HG03196 (cell line): ENCODE measurements around the gene CDKAL1.
"Not testable (repeated sequence)": the region's sequence is repeated elsewhere in the genome, so short reads cannot be mapped to it uniquely, and the experiment has no call there.

Experiments used
- ATAC-seq: cut with Tn5 transposase; IDR thresholded peaks from one replicate; pipeline ENCODE4 v1.9.1; 2021; ENCODE audit not compliant: unreplicated experiment

The CDKAL1 gene

DNA sequence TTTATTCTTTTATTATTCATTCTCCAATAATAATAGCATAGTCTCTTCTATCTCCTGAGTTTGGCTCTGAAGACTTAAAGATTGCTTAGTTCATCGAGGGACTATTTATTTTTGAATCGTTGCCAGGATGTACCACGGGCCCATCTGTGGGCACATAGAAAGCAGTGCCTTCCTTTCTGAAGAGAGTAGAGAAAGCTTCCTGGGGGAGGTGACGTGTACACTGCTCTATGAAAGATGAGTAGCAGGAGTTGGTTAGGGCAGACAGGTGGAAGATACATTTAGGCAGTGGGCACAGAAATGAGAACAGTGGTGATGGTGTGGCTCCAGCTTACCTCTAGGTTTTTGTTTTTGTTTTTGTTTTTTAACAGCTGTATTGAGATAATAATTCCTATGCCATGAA is 98.4 kb downstream of the CDKAL1 start:
- no peak for ATAC-seq

DNA sequence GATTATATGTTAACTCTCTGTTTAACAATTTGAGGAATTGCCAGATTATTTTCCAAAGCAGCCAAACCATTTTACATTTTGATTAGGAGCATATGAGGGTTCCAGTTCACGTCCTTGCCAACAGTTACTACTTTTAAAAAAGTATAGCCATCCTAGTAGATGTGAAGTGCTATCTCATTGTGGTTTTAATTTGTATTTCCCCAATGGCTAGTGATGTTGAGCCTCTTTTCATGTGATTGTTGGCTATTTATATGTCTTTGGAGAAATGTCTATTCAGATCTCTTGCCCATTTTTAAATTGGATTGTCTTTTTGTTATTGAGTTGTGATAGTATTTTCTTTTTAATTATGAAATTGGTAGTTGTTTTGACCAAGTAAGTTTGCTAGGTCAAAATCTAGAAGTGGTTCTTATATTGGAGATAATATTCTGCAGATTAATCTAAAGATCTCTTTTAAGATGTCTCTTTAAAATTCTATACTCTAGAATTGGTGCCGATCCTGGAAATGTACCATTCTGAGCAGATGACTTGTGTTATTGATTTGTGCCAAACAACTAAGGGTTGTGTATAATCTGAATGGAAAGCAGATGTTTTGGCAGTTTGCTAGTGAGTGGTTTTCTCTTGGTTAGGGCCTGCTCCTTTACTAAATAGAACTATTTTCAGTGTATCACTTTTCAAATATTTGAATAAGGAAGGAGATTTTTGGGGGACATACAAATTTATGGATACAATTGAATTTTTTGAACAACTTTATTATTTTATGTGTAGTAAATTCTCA is 99.5 kb downstream of the CDKAL1 start:
- ATAC-seq: no peak

DNA sequence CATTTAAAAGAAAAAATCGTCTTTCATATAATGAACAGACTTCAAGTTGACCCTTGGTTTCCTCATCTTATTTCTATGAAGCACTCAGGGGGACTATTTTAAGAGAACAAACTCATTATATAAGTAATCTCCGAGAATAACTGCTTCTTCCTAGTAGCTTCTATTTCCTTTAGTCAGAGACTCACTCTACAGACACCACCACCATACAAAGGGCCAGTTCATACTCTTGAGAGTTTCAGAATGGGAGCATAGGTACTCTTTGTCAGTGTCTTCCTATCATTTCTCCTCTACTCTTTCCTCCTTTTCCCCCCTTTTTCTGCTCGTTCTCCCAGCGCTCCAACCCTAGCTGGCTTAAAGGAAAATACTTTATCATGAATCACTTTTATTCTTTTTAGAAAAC is 104.9 kb downstream of the CDKAL1 start:
- ATAC-seq: no peak

DNA sequence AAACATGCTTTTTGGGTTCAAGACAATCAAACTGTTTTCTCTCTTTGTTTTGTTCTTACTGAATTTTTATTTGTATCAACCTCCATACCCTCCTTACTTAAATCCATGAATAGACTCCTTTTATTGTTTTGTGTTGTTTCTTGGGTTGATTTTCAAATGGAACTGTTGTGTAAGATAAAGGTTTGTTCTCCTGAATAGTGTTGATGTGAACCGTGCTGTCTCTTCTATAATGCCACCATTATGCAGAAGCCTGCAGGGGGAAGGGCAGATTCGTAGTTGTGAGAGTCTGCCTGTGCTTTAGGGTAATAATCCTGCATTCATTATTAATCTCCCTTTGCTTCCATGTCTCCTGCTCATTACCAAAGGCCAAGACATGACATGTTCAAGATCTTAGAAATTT is 105.9 kb downstream of the CDKAL1 start:
- no peak for ATAC-seq

DNA sequence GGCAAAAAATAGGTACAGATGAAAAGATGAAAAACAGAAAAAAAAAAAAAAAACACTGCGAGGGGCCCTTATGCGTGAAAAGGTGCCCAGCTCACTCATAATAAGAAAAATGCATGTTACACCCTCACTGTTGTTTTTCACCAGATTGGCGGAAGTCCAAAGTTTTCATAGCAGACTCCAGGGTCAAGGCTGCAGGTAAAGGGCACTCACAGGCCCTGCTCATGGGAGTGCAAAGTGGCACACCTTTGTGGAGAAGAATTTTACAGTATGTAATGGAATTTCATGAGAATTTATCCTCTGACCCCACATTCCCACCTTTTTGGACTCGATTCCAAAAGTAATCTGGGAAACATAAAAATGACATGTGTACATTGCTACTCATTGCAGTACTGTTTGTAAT is 108.2 kb downstream of the CDKAL1 start:
- no peak for ATAC-seq

DNA sequence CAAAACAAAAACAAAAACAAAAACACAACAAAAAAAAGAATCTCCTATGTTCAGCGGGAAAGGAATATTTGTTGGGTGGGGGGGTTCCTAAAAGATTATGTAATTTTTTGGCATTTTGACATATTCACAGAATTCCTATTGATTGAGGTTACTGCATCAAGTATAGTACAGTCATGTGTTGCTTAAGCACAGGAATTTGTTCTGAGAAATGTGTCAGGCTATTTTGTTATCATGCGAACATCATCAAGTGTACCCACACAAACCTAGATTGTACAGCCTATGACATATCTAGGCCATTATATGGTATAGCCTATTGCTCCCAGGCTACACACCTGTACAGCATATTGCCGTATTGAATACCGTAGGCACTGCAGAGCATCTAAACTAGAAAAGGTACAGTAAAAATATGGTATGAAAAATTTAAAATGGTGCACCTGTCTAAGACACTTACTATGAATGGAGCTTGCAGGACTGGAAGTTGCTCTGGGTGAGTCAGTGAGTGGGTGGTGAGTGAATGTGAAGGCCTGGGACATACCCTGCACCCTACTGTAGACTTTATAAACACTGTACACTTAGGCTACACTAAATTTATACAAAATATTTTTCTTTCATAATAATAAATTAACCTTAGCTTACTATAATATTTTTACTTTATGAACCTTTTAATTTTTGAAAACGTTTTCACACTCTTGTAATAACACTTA is 110.6 kb downstream of the CDKAL1 start:
- no peak for ATAC-seq

DNA sequence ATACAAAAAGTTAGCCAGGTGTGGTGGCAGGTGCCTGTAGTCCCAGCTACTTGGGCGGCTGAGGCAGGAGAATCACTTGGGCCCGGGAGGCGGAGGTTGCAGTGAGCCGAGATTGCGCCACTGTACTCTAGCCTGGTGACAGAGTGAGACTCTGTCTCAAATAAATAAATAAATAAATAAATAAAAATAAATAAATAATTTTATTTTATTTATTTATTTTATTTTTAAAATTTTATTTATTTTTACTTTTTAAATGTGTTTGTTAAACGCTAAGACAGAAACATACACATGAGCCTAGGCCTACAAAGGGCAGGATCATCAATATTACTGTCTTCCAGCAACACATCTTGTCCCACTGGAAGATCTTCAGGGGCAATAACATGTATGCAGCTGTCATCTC is 111.3 kb downstream of the CDKAL1 start:
- not testable (repeated sequence) for ATAC-seq

DNA sequence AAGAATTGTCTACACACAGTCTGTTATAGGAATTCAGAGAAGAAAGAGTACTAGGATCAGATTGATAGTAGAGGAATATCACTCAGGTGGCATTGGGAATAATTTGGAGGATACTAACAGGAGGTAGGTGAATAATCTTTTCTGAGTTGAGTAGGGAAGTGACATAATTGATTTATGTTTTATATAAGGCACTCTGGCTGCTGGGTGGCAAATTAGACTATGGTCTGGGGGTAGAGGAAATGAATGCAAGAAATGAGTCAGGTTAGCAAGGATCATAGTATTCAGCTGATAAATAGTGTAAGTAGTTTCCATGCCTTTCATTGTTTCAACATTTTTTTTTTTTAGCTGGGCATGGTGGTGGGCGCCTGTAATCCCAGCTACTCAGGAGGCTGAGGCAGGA is 113.3 kb downstream of the CDKAL1 start:
- no peak for ATAC-seq

DNA sequence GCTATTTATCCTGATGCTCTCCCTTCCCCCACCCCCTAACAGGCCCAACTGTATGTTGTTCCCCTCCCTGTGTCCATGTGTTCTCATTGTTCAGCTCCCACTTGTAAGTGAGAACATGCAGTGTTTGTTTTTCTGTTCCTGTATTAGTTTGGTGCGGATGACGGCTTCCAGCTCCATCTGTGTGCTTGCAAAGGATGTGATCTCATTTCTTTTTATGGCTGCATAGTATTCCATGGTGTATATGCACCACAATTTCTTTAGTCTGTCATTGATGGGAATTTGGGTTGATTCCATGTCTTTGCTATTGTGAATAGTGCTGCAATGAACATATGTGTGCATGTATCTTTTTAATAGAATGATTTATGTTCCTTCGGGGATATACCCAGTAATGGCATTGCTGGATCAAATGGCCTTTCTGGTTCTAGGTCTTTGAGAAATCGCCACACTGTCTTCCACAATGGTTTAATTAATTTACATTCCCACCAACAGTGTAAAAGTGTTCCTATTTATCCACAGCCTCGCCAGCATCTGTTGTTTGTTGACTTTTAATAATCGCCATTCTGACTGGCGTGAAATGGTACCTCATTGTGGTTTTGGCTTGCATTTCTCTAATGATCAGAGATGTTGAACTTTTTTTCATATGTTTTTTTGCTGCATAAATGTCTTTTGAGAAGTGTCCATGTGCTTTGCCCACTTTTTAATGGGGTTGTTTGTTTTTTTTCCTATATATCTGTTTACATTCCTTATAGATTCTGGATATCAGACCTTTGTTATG is 115.6 kb downstream of the CDKAL1 start:
- not testable (repeated sequence) for ATAC-seq

DNA sequence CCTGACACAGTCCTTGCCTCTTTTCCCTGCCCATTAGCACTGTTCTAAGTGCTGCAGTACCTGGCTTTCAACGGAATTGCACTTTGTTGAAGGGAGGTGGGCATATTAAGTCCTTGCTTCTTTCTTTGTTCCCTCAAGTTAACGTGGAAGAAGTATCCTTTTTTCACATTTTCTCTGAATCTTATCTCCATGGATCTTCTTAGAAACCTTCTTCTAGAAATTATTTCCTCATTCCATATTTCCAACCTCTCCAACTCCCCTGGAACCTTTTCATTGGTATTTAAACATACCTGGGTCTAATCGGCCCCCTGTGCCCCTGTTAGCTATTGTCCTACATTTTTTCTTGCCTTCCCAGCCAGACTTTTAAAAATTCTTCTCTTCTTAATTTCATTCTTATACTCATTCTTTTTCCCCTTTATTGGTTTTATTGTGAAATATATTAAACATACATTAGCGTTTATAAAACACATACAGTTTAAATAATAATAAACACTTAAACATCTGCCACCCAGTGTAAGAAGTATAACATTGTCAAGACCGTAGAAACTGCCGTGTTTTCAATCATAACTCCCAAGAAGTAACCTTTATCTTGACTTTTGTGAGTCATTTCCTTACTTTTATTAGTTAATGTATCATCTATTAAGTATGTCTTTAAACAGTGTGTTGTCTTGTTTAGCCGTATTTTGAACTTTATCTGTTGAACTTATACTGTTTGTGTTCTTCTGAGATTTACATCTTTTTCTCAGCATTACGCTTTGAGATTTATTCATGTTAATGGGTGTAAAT is 118.2 kb downstream of the CDKAL1 start:
- ATAC-seq: no peak

DNA sequence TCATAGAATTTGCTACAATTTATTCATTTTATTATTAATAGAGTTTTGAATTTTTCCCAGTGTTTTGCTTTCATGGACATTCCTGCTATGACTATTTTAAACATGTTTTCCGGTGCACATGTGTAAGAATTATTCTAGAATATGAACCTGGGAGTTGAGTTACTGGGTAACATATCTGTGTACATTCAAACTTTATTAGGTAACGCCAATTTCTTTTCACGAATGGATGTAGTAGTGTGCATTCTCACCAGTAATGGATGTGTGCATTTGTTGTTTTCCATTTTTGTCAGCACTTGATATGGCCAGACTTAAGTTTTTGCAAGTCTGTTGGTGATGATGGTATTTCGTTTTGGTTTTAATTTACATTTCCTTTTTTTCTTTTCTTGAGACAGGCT is 118.8 kb downstream of the CDKAL1 start:
- no peak for ATAC-seq

DNA sequence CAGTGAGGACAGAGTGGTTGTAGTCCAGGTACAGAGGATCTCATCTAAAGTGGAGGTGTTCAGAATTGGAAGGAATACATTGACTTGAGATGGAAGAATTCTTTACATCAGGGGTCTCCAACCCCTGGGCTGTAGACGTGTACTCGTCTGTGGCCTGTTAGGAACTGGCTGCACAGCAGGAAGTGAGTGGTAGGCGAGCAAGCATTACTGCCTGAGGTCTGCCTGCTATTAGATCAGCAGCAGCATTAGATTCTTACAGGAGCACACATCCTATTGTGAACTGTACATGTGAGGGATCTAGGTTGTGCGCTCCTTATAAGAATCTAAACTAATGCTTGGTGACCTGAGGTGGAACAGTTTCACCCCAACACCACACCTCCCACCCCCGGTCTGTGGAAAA is 121.1 kb downstream of the CDKAL1 start:
- ATAC-seq: no peak

DNA sequence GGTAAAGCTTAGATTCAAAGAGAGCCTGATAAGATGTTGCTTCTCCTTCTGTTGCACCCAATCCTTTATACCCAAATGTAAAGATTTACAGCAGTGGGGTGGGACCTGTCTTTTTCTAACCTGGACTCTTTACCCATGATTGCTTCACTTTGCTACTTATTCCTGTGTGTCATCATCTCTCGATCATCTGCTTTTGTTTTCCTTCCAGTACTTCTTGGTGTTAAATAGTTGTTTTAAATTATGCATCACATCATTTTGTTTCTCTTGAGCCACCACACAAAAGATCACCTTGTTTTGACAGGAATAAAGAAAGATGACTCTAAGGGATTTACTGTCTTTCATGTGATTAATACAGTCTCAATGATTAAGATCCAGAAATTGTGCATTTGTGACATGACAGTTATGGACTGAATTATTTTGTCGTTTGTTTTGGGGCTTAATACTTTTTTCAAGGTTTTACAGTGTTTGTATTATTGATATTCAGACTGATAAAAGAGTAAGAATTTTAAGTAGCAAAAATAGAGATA is 123.1 kb downstream of the CDKAL1 start:
- no peak for ATAC-seq

DNA sequence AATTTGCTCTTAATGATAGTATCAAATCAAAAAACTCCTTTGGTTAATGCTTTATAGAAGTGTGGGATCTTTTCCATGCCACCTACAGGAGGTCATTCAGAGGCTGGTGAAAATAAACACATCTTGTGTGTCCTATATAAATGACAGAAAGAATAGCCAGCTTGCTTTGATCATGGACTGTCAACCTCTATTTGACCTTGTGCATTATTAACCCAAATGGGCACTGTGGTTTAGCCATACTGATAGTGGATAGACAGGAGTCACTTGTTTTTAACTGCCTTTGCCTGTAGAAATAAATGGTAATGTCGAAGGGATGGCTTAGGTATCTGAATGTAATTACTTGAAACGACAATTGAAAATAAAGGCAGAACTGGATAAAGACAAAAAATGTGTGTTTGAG is 123.8 kb downstream of the CDKAL1 start:
- ATAC-seq: no peak

DNA sequence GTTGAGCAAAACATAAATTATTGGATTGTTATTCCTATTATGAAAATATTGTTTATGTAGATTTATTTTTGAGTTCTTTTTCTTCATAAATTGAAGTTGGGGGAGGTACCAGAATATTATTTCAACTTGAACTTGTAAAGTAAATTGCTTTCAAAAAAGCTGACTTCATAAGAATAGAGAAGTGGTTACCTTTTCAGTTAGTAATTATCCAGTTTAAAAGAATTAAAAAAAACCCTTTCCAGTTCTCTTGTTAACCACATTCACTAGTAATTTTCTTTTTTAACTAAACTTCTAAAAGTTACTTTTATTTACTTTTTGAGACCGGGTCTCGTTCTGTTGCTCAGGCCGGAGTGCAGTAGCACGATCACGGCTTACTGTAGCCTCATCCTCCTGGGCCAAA is 124.3 kb downstream of the CDKAL1 start:
- ATAC-seq: no peak

DNA sequence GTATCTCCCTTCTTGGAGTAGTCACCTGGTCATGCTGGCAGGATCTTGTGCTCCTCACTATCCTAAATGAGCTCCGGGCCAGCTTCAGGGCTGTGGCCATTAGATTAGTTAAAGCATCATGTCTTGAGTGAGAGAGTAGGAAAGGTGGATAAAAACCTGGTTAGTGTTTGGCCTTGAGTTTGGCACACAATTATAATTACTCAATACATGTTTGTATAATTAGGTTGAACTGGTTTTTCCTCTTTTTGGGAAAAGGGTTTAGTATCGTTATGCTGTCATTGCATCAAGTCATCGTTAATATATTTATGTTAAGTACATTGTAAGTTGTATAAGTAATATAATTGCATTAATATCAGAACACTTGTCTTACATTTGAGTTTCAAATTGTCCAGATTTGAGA is 126.3 kb downstream of the CDKAL1 start:
- no peak for ATAC-seq

DNA sequence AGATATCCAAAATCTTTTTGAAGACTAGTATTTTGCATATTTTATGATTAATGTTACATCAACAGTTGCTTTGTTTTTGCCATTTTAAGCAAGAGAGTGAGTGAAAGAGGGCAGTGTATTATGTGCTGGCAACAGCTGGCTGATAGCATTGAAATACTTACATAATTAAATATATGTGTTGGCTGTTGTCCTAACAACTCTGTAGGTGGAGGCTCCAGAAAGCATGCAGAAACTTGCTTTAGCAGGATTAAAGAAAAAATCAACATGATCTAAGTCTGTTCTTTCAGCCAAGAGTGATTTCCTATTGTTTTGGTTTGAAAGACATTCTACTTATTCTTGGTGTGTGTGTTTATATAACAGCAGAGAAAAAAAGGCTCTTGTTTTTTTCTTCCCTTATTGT is 127.5 kb downstream of the CDKAL1 start:
- ATAC-seq: no peak

DNA sequence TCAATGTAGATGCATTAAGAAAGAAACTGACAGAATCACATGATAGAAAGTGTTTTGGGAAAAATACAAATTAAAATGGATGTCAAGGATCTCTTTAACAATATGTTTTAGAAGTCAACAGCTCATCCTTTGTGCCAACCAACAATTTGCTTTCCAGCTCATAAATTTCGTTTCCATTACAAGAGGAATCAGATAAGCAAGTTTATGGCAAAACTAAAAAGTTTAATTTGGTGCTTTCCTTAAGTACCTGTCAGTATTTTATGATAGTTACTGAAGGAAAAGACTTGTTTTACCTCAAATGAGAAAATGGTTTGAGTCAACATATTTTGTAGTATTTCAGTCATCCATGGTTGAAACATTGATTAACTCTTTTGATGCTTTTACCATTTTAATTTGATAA is 130.0 kb downstream of the CDKAL1 start:
- no peak for ATAC-seq

DNA sequence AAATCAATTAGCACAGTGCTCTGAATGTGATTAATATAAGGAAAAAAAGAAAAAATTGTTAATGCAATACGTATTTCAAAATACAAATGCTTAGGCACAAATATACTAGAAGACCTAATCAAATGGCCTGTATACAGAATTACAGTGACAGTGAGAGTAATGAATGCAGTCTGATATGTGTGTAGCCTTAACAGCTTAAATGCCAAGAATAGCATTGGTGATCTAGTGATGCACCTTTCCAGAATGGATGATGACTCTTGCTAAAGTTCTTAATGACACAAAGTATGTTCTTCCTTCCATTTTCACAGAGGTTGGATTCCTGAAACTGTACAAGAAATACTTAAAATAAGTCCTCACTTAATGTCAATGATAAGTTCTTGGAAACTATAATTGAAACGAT is 131.0 kb downstream of the CDKAL1 start:
- no peak for ATAC-seq

DNA sequence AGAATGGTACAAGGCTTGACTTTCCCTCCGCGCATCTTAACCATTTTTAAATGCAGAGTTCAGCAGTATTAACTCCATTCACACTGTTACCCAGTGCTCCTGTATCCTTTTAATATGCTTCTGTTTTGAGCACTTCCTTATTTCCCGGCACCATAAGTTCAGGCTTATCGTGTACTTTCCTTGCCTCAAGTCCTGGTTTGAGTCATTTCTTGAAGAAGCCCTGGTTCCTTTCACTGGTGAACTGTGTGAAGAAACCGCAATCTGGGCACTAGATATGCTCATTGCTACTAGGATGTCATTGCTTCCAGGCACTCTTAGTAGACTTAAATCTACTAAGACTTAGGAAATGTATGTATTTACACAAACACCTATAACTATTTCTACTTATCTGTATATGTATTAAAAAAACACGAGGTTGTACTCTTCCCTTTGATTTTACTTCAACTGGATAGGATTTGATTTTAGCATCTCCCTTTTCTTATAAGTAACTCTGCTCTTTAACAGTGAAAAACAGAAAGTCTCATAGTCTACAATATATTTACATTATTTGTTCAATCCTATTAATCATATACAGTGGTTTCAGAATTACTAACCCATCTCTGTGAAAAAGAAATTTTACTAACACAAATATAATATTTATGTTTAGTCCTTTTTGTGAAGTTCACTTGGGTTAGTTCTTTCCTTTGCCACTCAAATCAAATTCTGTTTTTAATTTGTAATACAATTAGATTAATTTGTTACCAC is 135.5 kb downstream of the CDKAL1 start:
- ATAC-seq: peak; percentile 90
